ENCODE measurements around the gene KCTD7. TPM values are rescaled to one million over a fixed set of nuclear protein-coding genes. Genes with fewer than 3 reads are reported as not detected.
"Not testable (repeated sequence)": the region's sequence is repeated elsewhere in the genome, so short reads cannot be mapped to it uniquely, and the experiment has no call there.

KCTD7 gene
- 11.2 and 12.2 TPM in 2 replicates for total RNA-seq

DNA sequence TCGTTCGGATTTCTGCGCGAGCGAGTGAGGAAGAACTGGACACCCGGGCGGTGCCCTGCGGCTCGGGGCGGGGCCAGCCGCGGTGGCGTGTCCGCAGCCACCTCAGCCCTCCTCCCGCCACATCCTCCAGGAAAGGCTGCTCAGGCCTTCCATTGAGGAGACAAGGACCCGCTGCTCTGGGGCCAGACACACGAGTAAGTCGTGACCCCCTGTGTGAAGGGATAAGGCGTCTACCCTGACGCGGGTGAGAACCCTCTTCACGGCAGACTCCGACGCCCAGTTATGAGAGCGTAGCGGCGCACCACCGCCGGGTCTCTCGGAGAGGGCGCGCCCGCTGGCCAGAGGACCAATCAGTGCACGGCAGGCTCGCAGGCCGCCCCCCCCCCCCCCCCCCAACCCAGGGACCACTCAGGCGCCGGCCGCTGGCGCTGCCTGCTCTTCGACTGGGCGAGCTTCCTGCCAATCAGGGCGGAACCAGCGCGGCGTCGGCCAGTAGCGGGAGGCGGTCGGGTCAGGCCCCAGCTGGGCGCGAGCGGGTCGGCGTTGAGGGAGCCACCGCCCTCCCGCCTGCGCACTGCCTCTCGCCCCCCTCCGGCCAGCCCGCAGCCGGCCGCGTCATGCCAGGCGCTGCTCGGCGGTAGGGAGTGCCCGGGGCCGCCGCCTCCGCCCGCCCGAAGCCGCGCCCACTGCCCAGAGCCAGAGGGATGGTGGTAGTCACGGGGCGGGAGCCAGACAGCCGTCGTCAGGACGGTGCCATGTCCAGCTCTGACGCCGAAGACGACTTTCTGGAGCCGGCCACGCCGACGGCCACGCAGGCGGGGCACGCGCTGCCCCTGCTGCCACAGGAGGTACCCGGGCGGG is at the start of gene KCTD7:
Gene KCTD7 (plus strand): TSS at position 521 of the 861 bp plus-strand sequence. CDS start 184 bp downstream, at position 705.
- no peak for TF ChIP-seq CTCF (IDR thresholded peaks at IDR 0.05; ENCODE audit: insufficient read depth, low read depth, low read length)
- peak; percentile 99 for DNase-seq (ENCODE audit: low read depth)
- H3K4me3 ChIP-seq (ENCODE audit: low read depth, low read length): peak within 1 kb of the TSS; percentile 79

DNA sequence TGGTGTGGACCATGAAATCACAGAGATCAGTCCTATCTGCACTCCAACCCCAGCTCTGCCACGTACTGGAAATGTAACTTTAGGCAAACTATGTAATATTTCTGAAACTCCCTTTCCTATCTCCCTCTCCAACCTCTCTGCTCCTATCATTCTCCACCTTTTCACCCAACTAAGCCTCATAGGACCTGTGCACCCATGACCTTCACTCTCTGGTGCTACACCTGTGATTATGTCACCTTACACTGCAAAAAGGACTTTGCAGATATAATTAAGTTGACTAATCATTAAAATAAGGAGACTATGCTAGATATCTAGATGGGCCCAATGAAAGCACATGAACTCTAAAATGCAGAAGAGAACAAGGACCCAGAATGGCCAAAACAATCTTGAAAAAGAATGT is 48.3 kb upstream of the KCTD7 start:
- H3K4me3 ChIP-seq (ENCODE audit: low read depth, low read length); DNase-seq (ENCODE audit: low read depth): not testable (repeated sequence)

GRCh38 chr7:66582816-66583489 is 45.7 kb upstream of the KCTD7 start:
- not testable (repeated sequence) for DNase-seq (ENCODE audit: low read depth); H3K4me3 ChIP-seq (ENCODE audit: low read depth, low read length)

DNA sequence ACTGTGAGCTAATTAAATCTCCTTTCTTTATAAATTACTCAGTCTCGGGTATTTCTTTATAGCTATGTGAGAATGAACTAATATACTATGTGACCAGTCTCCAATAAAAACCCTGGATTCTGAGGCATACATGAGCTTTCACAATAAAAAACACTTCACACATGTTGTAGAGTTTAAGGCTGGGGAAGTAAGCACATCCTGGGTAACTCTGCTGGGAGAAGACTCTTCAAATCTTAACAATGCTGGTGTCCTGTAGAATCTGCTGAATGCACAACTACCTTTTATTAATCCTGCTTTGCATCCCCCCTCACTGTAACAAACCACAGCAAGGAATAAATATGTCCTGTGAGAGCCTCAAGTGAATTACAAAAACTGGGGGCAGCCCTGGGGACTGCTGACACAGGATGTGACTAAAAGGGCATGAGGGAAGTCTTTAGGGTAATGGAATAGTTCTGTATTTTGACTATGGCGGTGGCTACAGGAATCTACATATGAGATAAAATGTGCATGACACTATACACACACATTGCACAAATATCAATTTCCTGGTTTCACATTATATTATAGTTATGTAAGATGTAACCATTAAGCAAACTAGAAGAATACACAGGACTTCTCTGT is 45.1 kb upstream of the KCTD7 start:
- DNase-seq (ENCODE audit: low read depth): no peak
- no peak for TF ChIP-seq CTCF (IDR thresholded peaks at IDR 0.05; ENCODE audit: insufficient read depth, low read depth, low read length)
- H3K4me3 ChIP-seq (ENCODE audit: low read depth, low read length): no peak overlapping the region

- H3K4me3 ChIP-seq (ENCODE audit: low read depth, low read length): no peak overlapping the region
- DNase-seq (ENCODE audit: low read depth): no peak
- no peak for TF ChIP-seq CTCF (IDR thresholded peaks at IDR 0.05; ENCODE audit: insufficient read depth, low read depth, low read length)
Observed at GRCh38 chr7:66586181-66586580, 42.5 kb upstream of the KCTD7 start.

DNA sequence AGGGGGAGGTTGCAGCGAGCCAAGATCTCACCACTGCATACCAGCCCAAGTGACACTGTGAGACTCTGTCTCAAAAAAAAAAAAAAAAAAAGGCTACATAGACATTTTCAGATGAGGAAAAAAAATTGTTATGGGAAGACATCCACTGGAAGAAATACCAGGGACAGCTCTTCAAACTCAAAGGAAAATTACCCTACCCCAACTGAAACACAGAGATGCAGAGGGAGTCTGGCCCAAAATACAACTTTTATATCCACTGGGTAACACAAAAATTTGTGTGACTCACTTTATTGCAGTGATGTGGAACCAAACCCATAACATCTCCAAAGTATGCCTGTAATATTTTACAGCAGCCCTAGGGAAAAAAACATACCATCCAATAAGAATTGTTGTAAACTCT is 40.5 kb upstream of the KCTD7 start:
- DNase-seq (ENCODE audit: low read depth): peak; percentile 38
- H3K4me3 ChIP-seq (ENCODE audit: low read depth, low read length): not testable (repeated sequence)

DNA sequence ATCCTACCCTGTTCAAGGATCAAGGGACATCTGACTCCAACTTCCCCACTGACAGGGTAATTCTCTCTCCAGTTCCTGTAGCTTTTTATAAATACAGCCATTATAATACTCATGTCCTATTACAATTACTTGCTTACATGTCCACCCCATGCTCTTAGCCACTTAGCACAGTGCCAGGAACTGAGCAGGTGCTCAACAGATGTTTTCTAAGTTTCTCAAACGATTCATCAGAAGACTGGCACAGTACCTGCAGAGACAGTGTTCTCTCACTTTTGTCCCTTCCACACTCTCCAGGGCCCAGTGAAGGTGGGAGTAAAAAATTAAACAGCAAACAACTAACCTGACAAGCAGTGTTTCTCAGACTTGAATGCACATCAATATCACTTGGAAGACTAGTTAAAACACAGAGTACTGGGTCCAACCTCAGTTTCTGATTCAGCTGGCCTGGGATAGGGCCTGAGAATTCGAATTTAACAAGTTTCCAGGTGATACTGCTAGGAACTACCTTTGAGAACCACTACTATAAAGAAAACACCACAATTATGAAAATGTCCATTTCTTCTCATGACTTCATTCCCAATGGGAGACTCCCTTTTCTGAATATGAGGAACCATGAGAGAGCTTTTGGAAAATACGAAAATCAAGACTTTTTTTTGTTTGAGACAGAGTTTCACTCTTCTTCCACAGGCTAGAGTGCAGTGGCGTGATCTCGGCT is 39.7 kb upstream of the KCTD7 start:
- H3K4me3 ChIP-seq (ENCODE audit: low read depth, low read length): not testable (repeated sequence)
- DNase-seq (ENCODE audit: low read depth): peak; percentile 19

DNA sequence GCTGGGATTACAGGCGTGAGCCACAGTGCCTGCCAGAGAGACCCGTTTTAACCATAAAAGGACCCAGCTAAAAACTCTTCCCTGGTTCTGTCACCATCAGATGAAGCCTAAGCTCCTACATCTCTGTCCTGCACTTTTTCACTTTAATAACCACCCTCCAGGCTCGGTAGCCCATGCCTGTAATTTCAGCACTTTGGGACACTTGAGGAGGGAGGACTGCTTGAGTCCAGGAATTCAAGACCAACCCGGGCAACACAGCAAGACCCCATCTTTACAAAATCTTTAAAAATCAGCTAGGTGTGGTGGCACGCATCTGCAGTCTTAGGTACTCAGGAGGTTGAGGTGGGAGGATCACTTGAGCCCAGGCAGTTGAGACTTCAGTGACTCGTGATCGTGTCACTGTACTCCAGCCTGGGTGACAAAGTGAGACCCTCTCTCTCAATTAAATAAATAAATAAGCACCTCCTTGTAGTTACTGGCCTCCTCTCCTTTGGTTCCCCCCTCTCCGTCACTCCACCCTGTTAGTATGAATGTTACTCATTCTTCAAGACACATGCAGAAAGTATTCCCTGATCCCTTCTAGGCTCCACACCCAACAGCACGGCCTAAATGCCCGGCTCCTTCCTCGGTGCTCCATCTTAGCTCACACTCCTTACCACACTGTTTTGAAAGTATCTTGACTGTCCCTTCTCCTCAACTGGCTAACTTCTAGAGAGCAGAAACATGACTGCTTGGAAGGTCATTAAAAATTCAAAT is 38.2 kb upstream of the KCTD7 start:
- peak; percentile 44 for DNase-seq (ENCODE audit: low read depth)

DNA sequence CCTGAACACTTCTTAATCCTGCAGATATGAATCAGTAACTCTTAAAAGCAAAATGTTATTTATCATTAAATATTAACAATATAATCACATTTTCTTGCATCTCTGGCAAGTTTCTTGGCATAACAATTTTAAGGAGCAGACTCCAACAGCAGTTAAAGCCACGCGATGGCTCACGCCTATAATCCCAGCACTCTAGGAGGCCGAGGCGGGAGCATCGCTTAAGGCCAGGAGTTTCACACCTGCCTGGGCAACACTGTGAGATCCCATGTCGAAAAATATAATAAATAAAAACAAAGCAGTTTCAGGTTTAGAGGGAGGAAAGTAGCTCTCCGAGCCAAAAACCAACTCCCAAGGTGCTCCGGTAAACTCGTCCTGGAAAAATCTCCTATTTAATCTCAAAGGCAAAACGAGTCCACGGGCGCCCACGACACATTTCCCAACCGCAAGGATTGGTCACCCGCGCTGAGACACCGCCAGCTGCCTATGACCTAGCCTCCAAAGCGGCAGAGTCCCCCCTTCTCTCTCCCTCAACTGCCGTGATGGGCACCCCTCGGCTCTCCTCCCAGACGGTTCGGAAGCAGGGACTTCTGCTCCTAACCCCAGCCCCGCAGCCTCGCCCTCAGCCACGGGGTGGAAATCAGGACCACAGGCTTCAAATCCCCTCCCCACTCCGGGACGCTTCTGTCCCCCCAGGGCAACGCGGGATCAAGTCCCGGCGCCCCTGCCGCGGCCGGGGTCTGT is 37.5 kb upstream of the KCTD7 start:
- DNase-seq (ENCODE audit: low read depth): peak; percentile 46

More for the DNA sequence above, 38.2 kb upstream of the KCTD7 start:
- H3K4me3 ChIP-seq (ENCODE audit: low read depth, low read length): peak overlapping the region; percentile 96

More for the DNA sequence above, 37.5 kb upstream of the KCTD7 start:
- peak overlapping the region; percentile 96 for H3K4me3 ChIP-seq (ENCODE audit: low read depth, low read length)
